Neural cell (in vitro differentiated cells): ENCODE measurements around the gene CPEB3. TPM values are rescaled to one million over a fixed set of nuclear protein-coding genes. Genes with fewer than 3 reads are reported as not detected.

Experiments
- H2AFZ ChIP-seq: fragments of 200-600, 300-800 bp; sonication (generic), shearing (Covaris generic); 2 replicates; pipeline ENCODE4 v1.6.0; 2014; ENCODE audit warnings: low read depth, mild to moderate bottlenecking, antibody characterized with exemption, low read length, moderate library complexity
- H3F3A ChIP-seq: fragments of 200-600 bp; shearing (Covaris generic); 2 replicates; pipeline ENCODE4 v1.6.1; 2016; ENCODE audit warnings: mild to moderate bottlenecking, moderate library complexity, mixed read lengths, antibody characterized with exemption, low read length; ENCODE audit not compliant: insufficient read depth, poor library complexity, severe bottlenecking
- H3K27ac ChIP-seq: fragments of 200-600, 300-800 bp; sonication (generic), shearing (Covaris generic); 2 replicates; pipeline ENCODE4 v1.5.1; 2014; ENCODE audit warnings: mild to moderate bottlenecking, low read length, moderate library complexity
- H3K27me3 ChIP-seq: fragments of 300-800, 200-600 bp; sonication (generic), shearing (Covaris generic); 2 replicates; pipeline ENCODE4 v1.6.0; 2014; ENCODE audit warnings: mild to moderate bottlenecking, low read depth, low read length, moderate library complexity; ENCODE audit not compliant: insufficient read depth
- H3K36me3 ChIP-seq: fragments of 300-800, 200-600 bp; sonication (generic), shearing (Covaris generic); 2 replicates; pipeline ENCODE4 v1.5.1; 2014; ENCODE audit warnings: mild to moderate bottlenecking, antibody characterized with exemption, low read length, moderate library complexity; ENCODE audit not compliant: insufficient read depth
- H3K4me2 ChIP-seq: fragments of 300-800, 200-600 bp; sonication (generic), shearing (Covaris generic); 2 replicates; pipeline ENCODE4 v1.6.0; 2014; ENCODE audit warnings: mild to moderate bottlenecking, low read length
- H3K4me3 ChIP-seq: fragments of 300-800, 200-600 bp; sonication (generic), shearing (Covaris generic); 2 replicates; pipeline ENCODE4 v1.5.1; 2014; ENCODE audit warnings: mild to moderate bottlenecking, low read length, moderate library complexity
- H3K79me2 ChIP-seq: fragments of 200-600 bp; shearing (Covaris generic); replicated peaks from 2 replicates; pipeline ENCODE4 v1.6.0; 2014; ENCODE audit warnings: mild to moderate bottlenecking, low read length, moderate library complexity; ENCODE audit not compliant: insufficient read depth
- H3K9ac ChIP-seq: fragments of 300-800, 200-600 bp; sonication (generic), shearing (Covaris generic); 2 replicates; pipeline ENCODE4 v1.6.1; 2016; ENCODE audit warnings: mild to moderate bottlenecking, low read length, mixed read lengths
- H3K9me2 ChIP-seq: fragments of 200-600 bp; shearing (Covaris generic); 2 replicates; pipeline ENCODE4 v1.6.1; 2016; ENCODE audit warnings: mild to moderate bottlenecking, low read length, mixed read lengths; ENCODE audit not compliant: insufficient read depth
- H3K9me3 ChIP-seq: fragments of 200-600, 300-800 bp; sonication (generic), shearing (Covaris generic); 2 replicates; pipeline ENCODE4 v1.6.1; 2016; ENCODE audit warnings: mild to moderate bottlenecking, mixed run types, low read length, moderate library complexity, mixed read lengths
- H4K20me1 ChIP-seq: fragments of 200-600 bp; shearing (Covaris generic); 2 replicates; pipeline ENCODE4 v1.6.1; 2016; ENCODE audit warnings: mild to moderate bottlenecking, mixed run types; ENCODE audit not compliant: insufficient read depth
- EP300 ChIP-seq: fragments of 450-650 bp; conservative IDR thresholded peaks from 2 replicates; pipeline ENCODE4 v1.6.1; 2014; ENCODE audit warnings: antibody characterized with exemption, mild to moderate bottlenecking, moderate library complexity; ENCODE audit not compliant: poor library complexity, severe bottlenecking
- EZH2 ChIP-seq: fragments of 200-600, 300-800 bp; shearing (Covaris generic), sonication (generic); IDR thresholded peaks from 2 replicates; pipeline ENCODE4 v1.6.1; 2014; ENCODE audit warnings: antibody characterized with exemption, low read length, borderline replicate concordance, mild to moderate bottlenecking; ENCODE audit not compliant: insufficient read depth, poor library complexity, severe bottlenecking
- MXI1 ChIP-seq: fragments of 450-650 bp; conservative IDR thresholded peaks from 2 replicates; pipeline ENCODE4 v1.6.1; 2014; ENCODE audit warnings: antibody characterized with exemption, mild to moderate bottlenecking; ENCODE audit not compliant: poor library complexity, severe bottlenecking
- POLR2AphosphoS5 ChIP-seq: IDR thresholded peaks from 2 replicates; pipeline ENCODE4 v1.6.1; 2012
- RAD21 ChIP-seq: fragments of 450-650 bp; conservative IDR thresholded peaks from 2 replicates; pipeline ENCODE4 v1.6.1; 2014; ENCODE audit warnings: antibody characterized with exemption, mild to moderate bottlenecking, moderate library complexity
- SMC3 ChIP-seq: fragments of 450-650 bp; conservative IDR thresholded peaks from 2 replicates; pipeline ENCODE4 v1.6.1; 2014; ENCODE audit warnings: antibody characterized with exemption, mild to moderate bottlenecking, moderate library complexity; ENCODE audit not compliant: poor library complexity
- TAF1 ChIP-seq: IDR thresholded peaks from 2 replicates; pipeline ENCODE4 v1.6.1; 2012; ENCODE audit warnings: low read depth
- polyA plus RNA-seq: library from polyadenylated mRNA; depleted of rRNA; stranded (reverse); fragments of >200 nt; gene quantifications from 2 replicates; pipeline ENCODE4 v1.2.3, GENCODE V29; 2014
- TF ChIP-seq, protein P1 (sequence below): IDR thresholded peaks from 2 replicates; pipeline ENCODE4 v1.6.1; 2012; ENCODE audit warnings: borderline replicate concordance
- TF ChIP-seq, protein P2 (sequence below): fragments of 450-650 bp; IDR thresholded peaks from 2 replicates; pipeline ENCODE4 v1.5.1; 2014; ENCODE audit warnings: antibody characterized with exemption, mild to moderate bottlenecking, moderate library complexity; ENCODE audit not compliant: poor library complexity, severe bottlenecking

The CPEB3 gene
- polyA plus RNA-seq, 1 donor from 2014 or later, result 20.0 TPM

DNA sequence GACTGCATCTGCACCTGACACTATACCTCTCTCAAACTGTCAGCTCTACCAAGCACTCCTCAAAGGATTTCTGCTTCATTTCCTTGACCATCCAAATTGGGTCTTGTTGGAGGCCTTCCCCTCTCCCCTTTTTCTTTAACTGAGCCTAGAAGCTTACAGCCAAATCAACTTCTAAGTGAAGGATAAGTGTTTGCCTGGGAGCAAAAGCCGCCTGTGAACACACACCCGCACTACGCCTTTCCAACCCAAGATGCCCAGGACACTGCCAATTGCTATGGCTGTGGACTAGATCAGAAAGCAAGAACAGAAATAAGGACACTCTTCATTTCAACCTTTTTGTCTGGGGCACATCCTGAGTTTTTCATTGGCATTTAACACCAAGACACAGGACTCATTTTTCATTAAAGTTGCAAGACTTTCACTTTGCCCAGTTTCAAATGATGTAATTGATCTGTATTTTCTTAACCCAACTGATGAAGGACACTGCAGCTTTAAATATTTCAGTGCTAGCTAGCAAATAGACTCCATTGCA is 52.8 kb downstream of the CPEB3 start:
- Histone ChIP-seq H3K79me2 (peaks cover 77% of the 10 kb centered on the region), H3K36me3 (peaks cover 17% of the 10 kb centered on the region), H3K4me2 (peak overlapping the region; percentile 96), H3F3A (peaks cover 5% of the 10 kb centered on the region), H3K9me2 (no peaks in the 10 kb centered on the region), H2AFZ (no peak overlapping the region), H4K20me1 (peaks cover 34% of the 10 kb centered on the region), H3K4me3 (peak overlapping the region; percentile 87), H3K9ac (peak overlapping the region; percentile 84), H3K27ac (peak overlapping the region; percentile 24), H3K9me3 (no peaks in the 10 kb centered on the region), H3K27me3 (peaks cover 8% of the 10 kb centered on the region)
- no peak for TF ChIP-seq POLR2AphosphoS5

GRCh38 chr10:92231196-92231595 is 59.7 kb downstream of the CPEB3 start:
- peaks cover 13% of the 10 kb centered on the region for H4K20me1 ChIP-seq
- H3F3A ChIP-seq, result no peaks in the 10 kb centered on the region
- no peaks in the 10 kb centered on the region for H3K27me3 ChIP-seq
- peaks cover 15% of the 10 kb centered on the region for H3K36me3 ChIP-seq
- no peak overlapping the region for H3K9ac ChIP-seq
- no peak overlapping the region for H3K4me2 ChIP-seq
- no peaks in the 10 kb centered on the region for H3K9me2 ChIP-seq
- H3K27ac ChIP-seq, result no peak overlapping the region
- TF ChIP-seq EZH2 (no peak), TAF1 (no peak), RAD21 (no peak), MXI1 (no peak), EP300 (no peak), POLR2AphosphoS5 (no peak), SMC3 (no peak)
- TF ChIP-seq, protein P1, sequence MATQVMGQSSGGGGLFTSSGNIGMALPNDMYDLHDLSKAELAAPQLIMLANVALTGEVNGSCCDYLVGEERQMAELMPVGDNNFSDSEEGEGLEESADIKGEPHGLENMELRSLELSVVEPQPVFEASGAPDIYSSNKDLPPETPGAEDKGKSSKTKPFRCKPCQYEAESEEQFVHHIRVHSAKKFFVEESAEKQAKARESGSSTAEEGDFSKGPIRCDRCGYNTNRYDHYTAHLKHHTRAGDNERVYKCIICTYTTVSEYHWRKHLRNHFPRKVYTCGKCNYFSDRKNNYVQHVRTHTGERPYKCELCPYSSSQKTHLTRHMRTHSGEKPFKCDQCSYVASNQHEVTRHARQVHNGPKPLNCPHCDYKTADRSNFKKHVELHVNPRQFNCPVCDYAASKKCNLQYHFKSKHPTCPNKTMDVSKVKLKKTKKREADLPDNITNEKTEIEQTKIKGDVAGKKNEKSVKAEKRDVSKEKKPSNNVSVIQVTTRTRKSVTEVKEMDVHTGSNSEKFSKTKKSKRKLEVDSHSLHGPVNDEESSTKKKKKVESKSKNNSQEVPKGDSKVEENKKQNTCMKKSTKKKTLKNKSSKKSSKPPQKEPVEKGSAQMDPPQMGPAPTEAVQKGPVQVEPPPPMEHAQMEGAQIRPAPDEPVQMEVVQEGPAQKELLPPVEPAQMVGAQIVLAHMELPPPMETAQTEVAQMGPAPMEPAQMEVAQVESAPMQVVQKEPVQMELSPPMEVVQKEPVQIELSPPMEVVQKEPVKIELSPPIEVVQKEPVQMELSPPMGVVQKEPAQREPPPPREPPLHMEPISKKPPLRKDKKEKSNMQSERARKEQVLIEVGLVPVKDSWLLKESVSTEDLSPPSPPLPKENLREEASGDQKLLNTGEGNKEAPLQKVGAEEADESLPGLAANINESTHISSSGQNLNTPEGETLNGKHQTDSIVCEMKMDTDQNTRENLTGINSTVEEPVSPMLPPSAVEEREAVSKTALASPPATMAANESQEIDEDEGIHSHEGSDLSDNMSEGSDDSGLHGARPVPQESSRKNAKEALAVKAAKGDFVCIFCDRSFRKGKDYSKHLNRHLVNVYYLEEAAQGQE, result no peak
- TF ChIP-seq, protein P2, sequence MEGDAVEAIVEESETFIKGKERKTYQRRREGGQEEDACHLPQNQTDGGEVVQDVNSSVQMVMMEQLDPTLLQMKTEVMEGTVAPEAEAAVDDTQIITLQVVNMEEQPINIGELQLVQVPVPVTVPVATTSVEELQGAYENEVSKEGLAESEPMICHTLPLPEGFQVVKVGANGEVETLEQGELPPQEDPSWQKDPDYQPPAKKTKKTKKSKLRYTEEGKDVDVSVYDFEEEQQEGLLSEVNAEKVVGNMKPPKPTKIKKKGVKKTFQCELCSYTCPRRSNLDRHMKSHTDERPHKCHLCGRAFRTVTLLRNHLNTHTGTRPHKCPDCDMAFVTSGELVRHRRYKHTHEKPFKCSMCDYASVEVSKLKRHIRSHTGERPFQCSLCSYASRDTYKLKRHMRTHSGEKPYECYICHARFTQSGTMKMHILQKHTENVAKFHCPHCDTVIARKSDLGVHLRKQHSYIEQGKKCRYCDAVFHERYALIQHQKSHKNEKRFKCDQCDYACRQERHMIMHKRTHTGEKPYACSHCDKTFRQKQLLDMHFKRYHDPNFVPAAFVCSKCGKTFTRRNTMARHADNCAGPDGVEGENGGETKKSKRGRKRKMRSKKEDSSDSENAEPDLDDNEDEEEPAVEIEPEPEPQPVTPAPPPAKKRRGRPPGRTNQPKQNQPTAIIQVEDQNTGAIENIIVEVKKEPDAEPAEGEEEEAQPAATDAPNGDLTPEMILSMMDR, result no peak
- no peak overlapping the region for H3K4me3 ChIP-seq
- no peak overlapping the region for H2AFZ ChIP-seq
- H3K9me3 ChIP-seq, result no peaks in the 10 kb centered on the region
- H3K79me2 ChIP-seq, result peaks cover 44% of the 10 kb centered on the region
